GM12878 (cell line): Measurements from ENCODE around the gene RERE. TPM values are rescaled to one million over a fixed set of nuclear protein-coding genes. Genes with fewer than 3 reads are reported as not detected.

ENCODE experiments used
- ATAC-seq: fragments of 200-7000 bp; cut with Tn5 transposase; 3 replicates; pipeline ENCODE4 v1.9.1; 2020; ENCODE audit warnings: mild to moderate bottlenecking, moderate library complexity
- BruUV-seq: library from RNA; stranded (reverse); fragments of 400-500 nt; replicated peaks from 2 replicates; lab custom pipeline; 2021; lab: Mats Ljungman, UMichigan
- CTCF ChIA-PET: fragments of 300-600 bp; sonication (Branson Sonifier 250); formaldehyde crosslinking; extraction: SDS; loops from one replicate; lab custom pipeline; 2021; ENCODE audit warnings: inconsistent platforms; lab: Yijun Ruan, JAX
- POLR2A ChIA-PET: fragments of 350-600 bp; formaldehyde crosslinking; extraction: SDS; loops from one replicate; lab custom pipeline; 2021; ENCODE audit warnings: inconsistent platforms; lab: Charles Lee
- RAD21 ChIA-PET: fragments of 300-600 bp; sonication (Branson Sonifier 250); formaldehyde crosslinking; loops from one replicate; lab custom pipeline; 2023; ENCODE audit warnings: antibody characterized with exemption; ENCODE audit not compliant: unreplicated experiment; lab: Charles Lee
- SMC1A ChIA-PET: fragments of 300-600 bp; sonication (Branson Sonifier 250); formaldehyde crosslinking; loops from one replicate; lab custom pipeline; 2023; ENCODE audit not compliant: unreplicated experiment, uncharacterized antibody; lab: Charles Lee
- DNase-seq: peaks from one replicate; pipeline ENCODE4 v3.0.0-alpha.2; 2011; ENCODE audit warnings: low read depth, low spot score
- FAIRE-seq: peaks from 3 replicates; lab custom pipeline; 2011; peaks lifted over from hg19 to GRCh38; lab: Jason Lieb, UNC
- H2AFZ ChIP-seq: 2 replicates; pipeline ENCODE4 v1.6.0; 2011; ENCODE audit warnings: low read depth, low read length, control low read depth; ENCODE audit not compliant: control insufficient read depth
- H3K27ac ChIP-seq: 2 replicates; pipeline ENCODE4 v1.5.1; 2011; ENCODE audit warnings: control low read depth; ENCODE audit not compliant: control insufficient read depth, insufficient read depth
- H3K27me3 ChIP-seq, 2 experiments: replicated peaks in 1 of 2; 2 replicates each; pipeline versions ENCODE4 v1.6.0 to v1.6.1; 2011; ENCODE audit warnings: low read length in 1 of 2; ENCODE audit not compliant: control insufficient read depth in 2 of 2, insufficient read depth in 2 of 2
- H3K36me3 ChIP-seq, 2 experiments: 2 replicates each; pipeline ENCODE4 v1.5.1; 2011; ENCODE audit warnings: low read length in 1 of 2; ENCODE audit not compliant: control insufficient read depth in 2 of 2, insufficient read depth in 2 of 2
- H3K4me1 ChIP-seq: 2 replicates; pipeline ENCODE4 v1.6.1; 2011; ENCODE audit warnings: mild to moderate bottlenecking, low read length, moderate library complexity, mixed read lengths; ENCODE audit not compliant: control insufficient read depth, insufficient read depth
- H3K4me2 ChIP-seq: 2 replicates; pipeline ENCODE4 v1.6.0; 2011; ENCODE audit warnings: control low read depth; ENCODE audit not compliant: control insufficient read depth, insufficient read depth
- H3K4me3 ChIP-seq: fragments of 200-600 bp; sonication (generic); 2 replicates; pipeline ENCODE4 v1.5.1; 2016
- H3K79me2 ChIP-seq: 2 replicates; pipeline ENCODE4 v1.6.0; 2011; ENCODE audit warnings: low read length; ENCODE audit not compliant: control insufficient read depth, insufficient read depth
- H3K9ac ChIP-seq: 2 replicates; pipeline ENCODE4 v1.8.0; 2011; ENCODE audit warnings: low read length, control low read depth, mixed read lengths; ENCODE audit not compliant: control insufficient read depth, insufficient read depth
- H3K9me3 ChIP-seq: replicated peaks from 3 replicates; pipeline ENCODE4 v1.5.1; 2011; ENCODE audit warnings: mild to moderate bottlenecking, low read length; ENCODE audit not compliant: control insufficient read depth, insufficient read depth
- H4K20me1 ChIP-seq: 2 replicates; pipeline ENCODE4 v1.6.0; 2011; ENCODE audit not compliant: control insufficient read depth, insufficient read depth
- FOXM1 ChIP-seq: IDR thresholded peaks from 2 replicates; pipeline ENCODE4 v1.6.1; 2012; ENCODE audit warnings: low read depth, mild to moderate bottlenecking, inconsistent platforms, low read length, moderate library complexity
- KAT2A ChIP-seq: conservative IDR thresholded peaks from 2 replicates; pipeline ENCODE4 v1.6.1; 2011; ENCODE audit warnings: low read depth, low read length; ENCODE audit not compliant: control insufficient read depth
- PAX5 ChIP-seq: IDR thresholded peaks from 2 replicates; pipeline ENCODE4 v1.6.1; 2011; ENCODE audit warnings: low read depth, low read length, borderline replicate concordance
- POLR2A ChIP-seq: IDR thresholded peaks from 2 replicates; pipeline ENCODE4 v1.6.1; 2011; ENCODE audit warnings: low read depth, mild to moderate bottlenecking, low read length
- SIN3A ChIP-seq: IDR thresholded peaks from 2 replicates; pipeline ENCODE4 v1.6.1; 2012; ENCODE audit warnings: low read depth, low read length, improper control_type of control experiment
- SUPT20H ChIP-seq: IDR thresholded peaks from 2 replicates; pipeline ENCODE4 v1.6.1; 2011; ENCODE audit warnings: low read depth, mild to moderate bottlenecking, low read length, moderate library complexity, borderline replicate concordance; ENCODE audit not compliant: control insufficient read depth
- WGBS: methylation state at CpG from one replicate; pipeline ENCODE4 v1.1.6; 2016; ENCODE audit warnings: low lambda C conversion rate; ENCODE audit not compliant: insufficient replicate concordance, insufficient coverage; ENCODE audit errors: missing lambda C conversion rate; 5-methylcytosine and 5-hydroxymethylcytosine counted together
- in situ Hi-C: fragments of 300-500 bp; cut with MboI; formaldehyde crosslinking; loops from 9 replicates; pipeline ENCODE4 v1.14.3; 2018; ENCODE audit warnings: mixed read lengths
- intact Hi-C: fragments of 100-400 bp; cut with micrococcal nuclease; formaldehyde crosslinking; loops from one replicate; pipeline ENCODE4 v1.14.2; 2022; ENCODE audit not compliant: unreplicated experiment
- polyA plus RNA-seq, 11 experiments: library from polyadenylated mRNA; depleted of rRNA in 4 of 11; unstranded in 6 of 11; stranded (reverse) in 5 of 11; fragments of >200 nt; fragmentation: Nextera tagmentation in 4 of 11; fragmentation: Illumina TruSeq in 1 of 11; extraction: Ambion mirVana in 4 of 11; extraction: Trizol in 1 of 11; gene quantifications; 1 replicate in 1 of 11; 2 replicates in 10 of 11; pipeline versions ENCODE4 v1.2.1 to v1.2.3, GENCODE V29; 2011 to 2016; ENCODE audit warnings: inconsistent platforms in 2 of 11, missing spikeins in 2 of 11, low read depth in 1 of 11
- total RNA-seq, 4 experiments: library from RNA; depleted of rRNA in 3 of 4; stranded (reverse); fragments of >200 nt in 3 of 4; fragmentation: Illumina TruSeq in 1 of 4; extraction: Trizol in 1 of 4; gene quantifications; 2 replicates each; pipeline versions ENCODE4 v1.2.1 to v1.2.3, GENCODE V29; 2013 to 2021

The RERE gene
- total and polyA plus RNA-seq, 10 of the 15 experiments (the other 5 are each of a cell fraction or from before 2014, with no cell fraction given) = 5.2 to 60.5 (median 20.2) TPM

DNA sequence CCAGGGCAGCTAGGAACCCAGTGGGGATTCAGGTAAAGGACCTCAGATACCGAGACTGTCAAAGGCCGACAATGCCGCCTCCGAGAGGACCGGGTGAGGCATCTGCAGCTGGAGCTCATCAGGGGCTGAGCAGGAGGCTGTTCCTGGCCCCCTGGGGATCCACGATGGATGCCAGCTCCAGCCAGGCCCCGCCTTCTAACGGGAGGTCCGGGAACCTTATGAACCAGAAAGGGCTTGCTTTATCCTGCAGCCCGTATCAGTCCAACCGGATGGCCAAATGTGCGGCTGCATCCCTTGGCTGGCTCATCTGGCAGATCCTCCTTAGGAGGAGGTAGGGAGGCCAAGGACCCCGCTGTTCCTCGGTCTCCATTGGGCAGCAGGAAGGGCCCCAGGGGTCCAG is 467.5 kb downstream of the RERE start:
- POLR2A ChIA-PET = no interaction called here
- CTCF ChIA-PET = interaction anchor here (0.6 to 3.6 kb wide), 8 partner anchors 18 to 377 kb away, joined by 3 to 76 read pairs (median 10); no protein-coding TSS in a partner anchor
- no peak overlapping the region for H2AFZ ChIP-seq
- H3K9me3 ChIP-seq = no peaks in the 10 kb centered on the region
- TF ChIP-seq POLR2A (0 out of 2 replicates have a peak, but pooled peaks have one; percentile 3), SIN3A (no peak)
- RAD21 ChIA-PET = interaction anchor here (0.6 to 3.1 kb wide), 6 partner anchors 10 to 376 kb away, joined by 3 to 20 read pairs (median 3); no protein-coding TSS in a partner anchor
- no peak overlapping the region for H3K9ac ChIP-seq
- DNase-seq (no peak), ATAC-seq (no peak), FAIRE-seq (no peak)
- 91% methylated on average over 14 of the region's 14 CpGs for WGBS
- H3K4me2 ChIP-seq = no peak overlapping the region
- peaks cover 1 to 7% of the 10 kb centered on the region in 2 experiments; a peak in 3 of 4 replicates for H3K36me3 ChIP-seq
- in situ Hi-C loops (loop anchor here (10.0 kb wide), 1 partner anchor 335 kb away; no protein-coding TSS in a partner anchor), intact Hi-C loops (loop anchor here (1.0 to 10.0 kb wide), 3 partner anchors 335 to 685 kb away; no protein-coding TSS in a partner anchor)
- H3K79me2 ChIP-seq = no peaks in the 10 kb centered on the region
- no peaks in the 10 kb centered on the region for H4K20me1 ChIP-seq
- H3K4me1 ChIP-seq = no peaks in the 10 kb centered on the region
- no peak overlapping the region for H3K4me3 ChIP-seq
- no TSS peak for BruUV-seq
- SMC1A ChIA-PET = interaction anchor here (0.8 to 3.9 kb wide), 3 partner anchors 319 to 335 kb away, joined by 3 to 16 read pairs (median 3); no protein-coding TSS in a partner anchor
- no peak overlapping the region for H3K27ac ChIP-seq
- no peaks in the 10 kb centered on the region for H3K27me3 ChIP-seq

GRCh38 chr1:8349473-8349865 is 468.0 kb downstream of the RERE start:
- no peak for FAIRE-seq
- Histone ChIP-seq H3K27ac (no peak overlapping the region), H3K4me1 (no peaks in the 10 kb centered on the region), H3K79me2 (no peaks in the 10 kb centered on the region), H2AFZ (no peak overlapping the region), H3K9me3 (no peaks in the 10 kb centered on the region), H3K9ac (no peak overlapping the region), H3K36me3 (peaks cover 0 to 7% of the 10 kb centered on the region in 2 experiments; a peak in 2 of 4 replicates), H3K27me3 (no peaks in the 10 kb centered on the region), H4K20me1 (no peaks in the 10 kb centered on the region), H3K4me3 (no peak overlapping the region), H3K4me2 (no peak overlapping the region)
- DNase-seq = no peak
- intact Hi-C loops (loop anchor here (1.0 to 10.0 kb wide), 3 partner anchors 334 to 685 kb away; no protein-coding TSS in a partner anchor), in situ Hi-C loops (loop anchor here (10.0 kb wide), 1 partner anchor 335 kb away; no protein-coding TSS in a partner anchor)
- BruUV-seq = no TSS peak
- peak; percentile 9; the same call in 1 of the 3 replicates for ATAC-seq
- TF ChIP-seq PAX5 = no peak
- no peak for TF ChIP-seq SUPT20H
- no peak for TF ChIP-seq KAT2A
- TF ChIP-seq POLR2A = 0 out of 2 replicates have a peak, but pooled peaks have one; percentile 8
- no peak for TF ChIP-seq FOXM1
- SMC1A ChIA-PET = interaction anchor here (1.1 to 3.9 kb wide), 3 partner anchors 322 to 334 kb away, joined by 3 to 16 read pairs (median 8); no protein-coding TSS in a partner anchor
- POLR2A ChIA-PET = interaction anchor here (0.7 kb wide), 1 partner anchor 131 kb away, joined by 3 read pairs; no protein-coding TSS in a partner anchor
- RAD21 ChIA-PET = interaction anchor here (0.7 to 3.1 kb wide), 6 partner anchors 34 to 450 kb away, joined by 3 to 20 read pairs (median 3); no protein-coding TSS in a partner anchor
- CTCF ChIA-PET = interaction anchor here (0.6 to 3.6 kb wide), 11 partner anchors 9 to 682 kb away, joined by 3 to 76 read pairs (median 5); no protein-coding TSS in a partner anchor
- WGBS = 3% methylated on average over 7 of the region's 9 CpGs
